Measurements from ENCODE around the gene PMVK. TPM values are rescaled to one million over a fixed set of nuclear protein-coding genes. Genes with fewer than 3 reads are reported as not detected.

The PMVK gene
- total RNA-seq, 1 donor from 2014 or later: 15.6 TPM

DNA sequence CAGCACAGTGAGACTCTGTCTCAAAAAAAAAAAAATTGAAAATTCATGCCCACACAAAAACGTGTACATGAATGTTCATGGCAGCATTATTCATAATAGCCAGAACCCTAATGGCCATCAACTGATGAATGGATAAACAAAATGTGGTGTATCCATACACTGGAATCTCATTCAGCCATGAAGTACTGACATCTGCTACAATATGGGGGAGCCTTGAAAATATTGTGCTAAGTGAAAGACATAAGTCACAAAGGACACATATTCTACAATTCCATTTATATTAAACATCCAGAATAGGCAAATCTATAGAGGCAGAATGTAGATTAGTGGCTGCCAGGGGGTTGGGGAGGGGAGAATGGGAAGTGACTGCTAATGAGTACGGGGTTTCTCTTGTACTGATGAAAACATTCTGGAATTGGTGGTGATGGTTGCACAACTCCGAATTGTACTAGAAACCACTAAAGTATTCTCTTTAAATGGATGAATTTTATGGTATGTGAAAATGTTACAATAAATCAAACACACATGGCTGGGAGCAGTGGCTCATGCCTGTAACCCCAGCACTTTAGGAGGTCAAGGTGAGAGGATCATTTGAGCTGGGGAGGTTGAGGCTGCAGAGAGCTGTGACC, 33.5 kb downstream of the PMVK start:
- H3K4me3 ChIP-seq (ENCODE audit: insufficient read depth, low read depth, low read length): no peak overlapping the region

DNA sequence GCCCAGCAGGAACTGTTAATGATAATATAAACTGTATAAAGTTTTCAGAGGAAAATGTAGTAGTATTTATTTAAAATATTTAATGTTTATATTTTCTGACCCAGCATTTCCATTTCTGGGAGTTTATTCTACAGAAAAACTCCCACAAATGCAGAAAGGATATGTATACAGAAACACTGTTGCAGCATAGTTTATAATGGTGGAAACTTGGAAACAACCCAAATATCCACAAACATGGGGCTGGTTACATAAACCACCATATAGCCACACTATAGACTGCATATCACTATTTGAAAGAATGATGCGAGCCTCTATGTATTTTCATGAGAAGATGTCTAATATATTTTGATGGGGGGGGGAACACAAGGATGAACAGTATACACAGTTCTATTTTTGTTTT, 34.9 kb downstream of the PMVK start:
- Histone ChIP-seq H2AFZ (ENCODE audit: low read depth, low read length) (no peak overlapping the region), H3K79me2 (ENCODE audit: insufficient read depth, low read length) (no peaks in the 10 kb centered on the region), H3K27ac (ENCODE audit: low read depth, low read length) (no peak overlapping the region), H3K36me3 (ENCODE audit: insufficient read depth, low read length) (no peaks in the 10 kb centered on the region), H4K20me1 (ENCODE audit: insufficient read depth, low read length) (no peaks in the 10 kb centered on the region), H3K27me3 (ENCODE audit: insufficient read depth, low read length) (peaks cover 3% of the 10 kb centered on the region), H3K9me3 (ENCODE audit: insufficient read depth, low read depth, low read length) (no peaks in the 10 kb centered on the region), H3K4me3 (ENCODE audit: insufficient read depth, low read depth, low read length) (no peak overlapping the region), H3K9ac (ENCODE audit: low read length) (no peak overlapping the region), H3K4me1 (ENCODE audit: insufficient read depth, low read length) (no peaks in the 10 kb centered on the region), H3K4me2 (ENCODE audit: low read length) (no peak overlapping the region)
- H3K4me3 Mint-ChIP-seq (ENCODE audit: unreplicated experiment): no peak overlapping the region
- H3K9me3 Mint-ChIP-seq (ENCODE audit: unreplicated experiment): no peaks in the 10 kb centered on the region
- TF ChIP-seq, protein P1, sequence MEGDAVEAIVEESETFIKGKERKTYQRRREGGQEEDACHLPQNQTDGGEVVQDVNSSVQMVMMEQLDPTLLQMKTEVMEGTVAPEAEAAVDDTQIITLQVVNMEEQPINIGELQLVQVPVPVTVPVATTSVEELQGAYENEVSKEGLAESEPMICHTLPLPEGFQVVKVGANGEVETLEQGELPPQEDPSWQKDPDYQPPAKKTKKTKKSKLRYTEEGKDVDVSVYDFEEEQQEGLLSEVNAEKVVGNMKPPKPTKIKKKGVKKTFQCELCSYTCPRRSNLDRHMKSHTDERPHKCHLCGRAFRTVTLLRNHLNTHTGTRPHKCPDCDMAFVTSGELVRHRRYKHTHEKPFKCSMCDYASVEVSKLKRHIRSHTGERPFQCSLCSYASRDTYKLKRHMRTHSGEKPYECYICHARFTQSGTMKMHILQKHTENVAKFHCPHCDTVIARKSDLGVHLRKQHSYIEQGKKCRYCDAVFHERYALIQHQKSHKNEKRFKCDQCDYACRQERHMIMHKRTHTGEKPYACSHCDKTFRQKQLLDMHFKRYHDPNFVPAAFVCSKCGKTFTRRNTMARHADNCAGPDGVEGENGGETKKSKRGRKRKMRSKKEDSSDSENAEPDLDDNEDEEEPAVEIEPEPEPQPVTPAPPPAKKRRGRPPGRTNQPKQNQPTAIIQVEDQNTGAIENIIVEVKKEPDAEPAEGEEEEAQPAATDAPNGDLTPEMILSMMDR (IDR thresholded peaks at IDR 0.05; ENCODE audit: insufficient read depth, low read depth, low read length): no peak
- TF ChIP-seq EZH2 (IDR thresholded peaks at IDR 0.05; ENCODE audit: insufficient read depth, low read length): no peak
- FAIRE-seq: no peak
- peaks cover 8% of the 10 kb centered on the region for H3K27me3 Mint-ChIP-seq (ENCODE audit: low read depth, unreplicated experiment)
- H3K36me3 Mint-ChIP-seq (ENCODE audit: low read depth, unreplicated experiment): no peaks in the 10 kb centered on the region
- H3K4me1 Mint-ChIP-seq (ENCODE audit: low read depth, unreplicated experiment): peaks cover 1% of the 10 kb centered on the region
- no peak for DNase-seq (ENCODE audit: low read depth)
- no peak overlapping the region for H3K27ac Mint-ChIP-seq (ENCODE audit: unreplicated experiment)

More for the DNA sequence above, 33.5 kb downstream of the PMVK start:
- no peak overlapping the region for H3K4me2 ChIP-seq (ENCODE audit: low read length)
- H3K9me3 Mint-ChIP-seq (ENCODE audit: unreplicated experiment): peaks cover 10% of the 10 kb centered on the region
- peaks cover 8% of the 10 kb centered on the region for H3K27me3 Mint-ChIP-seq (ENCODE audit: low read depth, unreplicated experiment)
- no peak overlapping the region for H2AFZ ChIP-seq (ENCODE audit: low read depth, low read length)
- H3K9ac ChIP-seq (ENCODE audit: low read length): no peak overlapping the region
- H3K4me3 Mint-ChIP-seq (ENCODE audit: unreplicated experiment): no peak overlapping the region
- DNase-seq (ENCODE audit: low read depth): no peak
- no peaks in the 10 kb centered on the region for H3K4me1 ChIP-seq (ENCODE audit: insufficient read depth, low read length)
- H3K9me3 ChIP-seq (ENCODE audit: insufficient read depth, low read depth, low read length): no peaks in the 10 kb centered on the region
- no peaks in the 10 kb centered on the region for H3K79me2 ChIP-seq (ENCODE audit: insufficient read depth, low read length)
- H3K27ac Mint-ChIP-seq (ENCODE audit: unreplicated experiment): no peak overlapping the region
- FAIRE-seq: no peak
- TF ChIP-seq, protein P1 (IDR thresholded peaks at IDR 0.05; ENCODE audit: insufficient read depth, low read depth, low read length): no peak
- no peak for TF ChIP-seq EZH2 (IDR thresholded peaks at IDR 0.05; ENCODE audit: insufficient read depth, low read length)
- H3K27me3 ChIP-seq (ENCODE audit: insufficient read depth, low read length): no peaks in the 10 kb centered on the region
- H3K36me3 ChIP-seq (ENCODE audit: insufficient read depth, low read length): no peaks in the 10 kb centered on the region
- no peaks in the 10 kb centered on the region for H3K4me1 Mint-ChIP-seq (ENCODE audit: low read depth, unreplicated experiment)
- H3K27ac ChIP-seq (ENCODE audit: low read depth, low read length): no peak overlapping the region
- H4K20me1 ChIP-seq (ENCODE audit: insufficient read depth, low read length): no peaks in the 10 kb centered on the region
- no peaks in the 10 kb centered on the region for H3K36me3 Mint-ChIP-seq (ENCODE audit: low read depth, unreplicated experiment)

DNA sequence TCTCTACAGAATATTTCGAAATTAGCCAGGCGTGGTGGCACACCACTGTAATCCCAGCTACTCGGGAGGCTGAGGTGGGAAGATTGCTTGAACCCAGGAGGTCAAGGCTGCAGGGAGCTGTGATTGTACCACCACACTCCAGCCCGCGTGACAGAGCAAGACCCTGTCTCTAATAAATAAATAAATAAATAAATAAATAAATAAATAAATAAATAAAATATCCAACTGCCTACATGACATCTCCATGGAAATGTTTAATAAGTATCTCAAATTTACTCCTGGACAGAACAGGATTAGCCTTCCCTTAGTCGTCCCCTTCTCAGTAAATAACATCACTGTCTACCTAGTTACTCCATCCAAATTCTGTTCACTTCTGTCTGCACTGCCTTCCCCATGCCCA, 37.5 kb downstream of the PMVK start:
- Histone ChIP-seq H3K27me3 (ENCODE audit: insufficient read depth, low read length) (peaks cover 20% of the 10 kb centered on the region), H4K20me1 (ENCODE audit: insufficient read depth, low read length) (no peaks in the 10 kb centered on the region), H3K4me2 (ENCODE audit: low read length) (no peak overlapping the region), H3K9ac (ENCODE audit: low read length) (no peak overlapping the region), H2AFZ (ENCODE audit: low read depth, low read length) (no peak overlapping the region), H3K4me1 (ENCODE audit: insufficient read depth, low read length) (no peaks in the 10 kb centered on the region), H3K36me3 (ENCODE audit: insufficient read depth, low read length) (no peaks in the 10 kb centered on the region), H3K9me3 (ENCODE audit: insufficient read depth, low read depth, low read length) (no peaks in the 10 kb centered on the region), H3K79me2 (ENCODE audit: insufficient read depth, low read length) (no peaks in the 10 kb centered on the region), H3K27ac (ENCODE audit: low read depth, low read length) (no peak overlapping the region), H3K4me3 (ENCODE audit: insufficient read depth, low read depth, low read length) (no peak overlapping the region)
- no peak overlapping the region for H3K27ac Mint-ChIP-seq (ENCODE audit: unreplicated experiment)
- TF ChIP-seq, protein P1 (IDR thresholded peaks at IDR 0.05; ENCODE audit: insufficient read depth, low read depth, low read length): no peak
- TF ChIP-seq EZH2 (IDR thresholded peaks at IDR 0.05; ENCODE audit: insufficient read depth, low read length): no peak
- no peaks in the 10 kb centered on the region for H3K9me3 Mint-ChIP-seq (ENCODE audit: unreplicated experiment)
- DNase-seq (ENCODE audit: low read depth) (no peak), FAIRE-seq (no peak)
- peaks cover 13% of the 10 kb centered on the region for H3K27me3 Mint-ChIP-seq (ENCODE audit: low read depth, unreplicated experiment)
- H3K36me3 Mint-ChIP-seq (ENCODE audit: low read depth, unreplicated experiment): no peaks in the 10 kb centered on the region
- H3K4me1 Mint-ChIP-seq (ENCODE audit: low read depth, unreplicated experiment): peaks cover 4% of the 10 kb centered on the region
- no peak overlapping the region for H3K4me3 Mint-ChIP-seq (ENCODE audit: unreplicated experiment)

Measured in astrocyte (in vitro differentiated cells and primary cell).